GM12878 (cell line): ENCODE results near the gene ALPK1. TPM values are rescaled to one million over a fixed set of nuclear protein-coding genes. Genes with fewer than 3 reads are reported as not detected.

Experiments used
- ASH2L ChIP-seq: fragments of 300-600, 200-600 bp; sonication (generic); IDR thresholded peaks from 2 replicates; pipeline ENCODE4 v1.6.1; 2017; ENCODE audit warnings: low read depth, mild to moderate bottlenecking, borderline replicate concordance
- BMI1 ChIP-seq: fragments of 450-650 bp; IDR thresholded peaks from 2 replicates; pipeline ENCODE4 v1.6.1; 2016; ENCODE audit warnings: mild to moderate bottlenecking, moderate library complexity, borderline replicate concordance
- CHD2 ChIP-seq: IDR thresholded peaks from 2 replicates; pipeline ENCODE4 v1.6.1; 2011; ENCODE audit warnings: low read depth, low read length, improper control_type of control experiment, borderline replicate concordance
- CREM ChIP-seq: IDR thresholded peaks from 2 replicates; pipeline ENCODE4 v1.6.1; 2014; ENCODE audit warnings: antibody characterized with exemption, low read depth
- ESRRA ChIP-seq: IDR thresholded peaks from 2 replicates; pipeline ENCODE4 v1.6.1; 2012; ENCODE audit warnings: mild to moderate bottlenecking, low read length, improper control_type of control experiment
- EZH2 ChIP-seq: IDR thresholded peaks from 2 replicates; pipeline ENCODE4 v1.6.1; 2012; ENCODE audit warnings: low read depth, mild to moderate bottlenecking, control low read depth, inconsistent platforms, low read length, borderline replicate concordance; ENCODE audit not compliant: control insufficient read depth
- FOS ChIP-seq: IDR thresholded peaks from 3 replicates; pipeline ENCODE4 v1.6.1; 2011; ENCODE audit warnings: borderline replicate concordance; ENCODE audit not compliant: insufficient read length; ENCODE audit errors: extremely low read depth
- IKZF1 ChIP-seq: fragments of 450-650 bp; conservative IDR thresholded peaks from 2 replicates; pipeline ENCODE4 v1.6.1; 2017; ENCODE audit warnings: antibody characterized with exemption, mild to moderate bottlenecking
- MEF2A ChIP-seq: IDR thresholded peaks from 2 replicates; pipeline ENCODE4 v1.6.1; 2011; ENCODE audit warnings: low read depth, mild to moderate bottlenecking, low read length, moderate library complexity; ENCODE audit not compliant: insufficient read depth
- MLLT1 ChIP-seq: fragments of 450-650 bp; IDR thresholded peaks from 2 replicates; pipeline ENCODE4 v1.6.1; 2016; ENCODE audit warnings: mild to moderate bottlenecking
- NFIC ChIP-seq: IDR thresholded peaks from 2 replicates; pipeline ENCODE4 v1.6.1; 2012; ENCODE audit warnings: low read depth, mild to moderate bottlenecking, inconsistent platforms, low read length, moderate library complexity
- PBX3 ChIP-seq: IDR thresholded peaks from 2 replicates; pipeline ENCODE4 v1.6.1; 2011; ENCODE audit warnings: mild to moderate bottlenecking, low read depth, low read length, moderate library complexity; ENCODE audit not compliant: insufficient replicate concordance
- POLR2AphosphoS5 ChIP-seq: IDR thresholded peaks from 2 replicates; pipeline ENCODE4 v1.6.1; 2011; ENCODE audit warnings: mild to moderate bottlenecking, low read length, inconsistent platforms
- PRDM15 ChIP-seq: fragments of 450-650 bp; formaldehyde crosslinking; IDR thresholded peaks from 2 replicates; pipeline ENCODE4 v1.4.0; 2020; ENCODE audit warnings: mild to moderate bottlenecking, moderate library complexity
- RAD51 ChIP-seq: fragments of 450-650 bp; IDR thresholded peaks from 2 replicates; pipeline ENCODE4 v1.6.1; 2016; ENCODE audit warnings: moderate library complexity, mild to moderate bottlenecking, inconsistent platforms
- SMAD1 ChIP-seq: fragments of 450-650 bp; IDR thresholded peaks from 2 replicates; pipeline ENCODE4 v1.6.1; 2018; ENCODE audit warnings: mild to moderate bottlenecking, low read depth; ENCODE audit not compliant: partially characterized antibody
- SMAD5 ChIP-seq: IDR thresholded peaks from 2 replicates; pipeline ENCODE4 v1.6.1; 2016; ENCODE audit warnings: antibody characterized with exemption, low read depth
- ZBTB33 ChIP-seq: fragments of 450-650 bp; IDR thresholded peaks from 2 replicates; pipeline ENCODE4 v1.6.1; 2017; ENCODE audit warnings: mild to moderate bottlenecking
- polyA plus RNA-seq, 11 experiments: library from polyadenylated mRNA; depleted of rRNA in 4 of 11; unstranded in 6 of 11; stranded (reverse) in 5 of 11; fragments of >200 nt; fragmentation: Nextera tagmentation in 4 of 11; fragmentation: Illumina TruSeq in 1 of 11; extraction: Ambion mirVana in 4 of 11; extraction: Trizol in 1 of 11; gene quantifications; 1 replicate in 1 of 11; 2 replicates in 10 of 11; pipeline versions ENCODE4 v1.2.1 to v1.2.3, GENCODE V29; 2011 to 2016; ENCODE audit warnings: inconsistent platforms in 2 of 11, missing spikeins in 2 of 11, low read depth in 1 of 11
- total RNA-seq, 4 experiments: library from RNA; depleted of rRNA in 3 of 4; stranded (reverse); fragments of >200 nt in 3 of 4; fragmentation: Illumina TruSeq in 1 of 4; extraction: Trizol in 1 of 4; gene quantifications; 2 replicates each; pipeline versions ENCODE4 v1.2.1 to v1.2.3, GENCODE V29; 2013 to 2021

The ALPK1 gene
- total and polyA plus RNA-seq, 10 of the 15 experiments (the other 5 are each of a cell fraction or from before 2014, with no cell fraction given) = 8.5 to 32.3 (median 22.6) TPM

GRCh38 chr4:112318239-112319142 lies 21.3 kb downstream of the ALPK1 start (continued):
- TF ChIP-seq ASH2L = no peak
- TF ChIP-seq POLR2AphosphoS5 = peak; percentile 37; the same call in 1 of the 2 replicates
- no peak for TF ChIP-seq SMAD5
- no peak for TF ChIP-seq FOS
- peak; percentile 78 for TF ChIP-seq NFIC
- TF ChIP-seq SMAD1 = no peak
- no peak for TF ChIP-seq RAD51
- 0 out of 2 replicates have a peak, but pooled peaks have one; percentile 44 for TF ChIP-seq MLLT1
- TF ChIP-seq ESRRA = no peak
- no peak for TF ChIP-seq PRDM15 (CRISPR knock-in tag)
- no peak for TF ChIP-seq BMI1
- TF ChIP-seq PBX3 = no peak
- TF ChIP-seq CREM = no peak
- no peak for TF ChIP-seq ZBTB33
- peak; percentile 69 for TF ChIP-seq IKZF1
- no peak for TF ChIP-seq EZH2
- no peak for TF ChIP-seq MEF2A
- no peak for TF ChIP-seq CHD2
